Measurements from ENCODE around the gene PCNA.

PCNA gene

GRCh38 chr20:5150226-5151076 lies 30.7 kb upstream of the PCNA start:
- ChIA-PET CTCF (interaction anchor here (0.9 kb wide), 1 partner anchor 49 kb away, joined by 4 read pairs; no protein-coding TSS in a partner anchor), POLR2A (ENCODE audit: low non-redundant PET) (no interaction called here)
- DNase-seq (ENCODE audit: low spot score) = no peak
- TF ChIP-seq, protein P1, sequence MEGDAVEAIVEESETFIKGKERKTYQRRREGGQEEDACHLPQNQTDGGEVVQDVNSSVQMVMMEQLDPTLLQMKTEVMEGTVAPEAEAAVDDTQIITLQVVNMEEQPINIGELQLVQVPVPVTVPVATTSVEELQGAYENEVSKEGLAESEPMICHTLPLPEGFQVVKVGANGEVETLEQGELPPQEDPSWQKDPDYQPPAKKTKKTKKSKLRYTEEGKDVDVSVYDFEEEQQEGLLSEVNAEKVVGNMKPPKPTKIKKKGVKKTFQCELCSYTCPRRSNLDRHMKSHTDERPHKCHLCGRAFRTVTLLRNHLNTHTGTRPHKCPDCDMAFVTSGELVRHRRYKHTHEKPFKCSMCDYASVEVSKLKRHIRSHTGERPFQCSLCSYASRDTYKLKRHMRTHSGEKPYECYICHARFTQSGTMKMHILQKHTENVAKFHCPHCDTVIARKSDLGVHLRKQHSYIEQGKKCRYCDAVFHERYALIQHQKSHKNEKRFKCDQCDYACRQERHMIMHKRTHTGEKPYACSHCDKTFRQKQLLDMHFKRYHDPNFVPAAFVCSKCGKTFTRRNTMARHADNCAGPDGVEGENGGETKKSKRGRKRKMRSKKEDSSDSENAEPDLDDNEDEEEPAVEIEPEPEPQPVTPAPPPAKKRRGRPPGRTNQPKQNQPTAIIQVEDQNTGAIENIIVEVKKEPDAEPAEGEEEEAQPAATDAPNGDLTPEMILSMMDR (conservative IDR thresholded peaks at IDR 0.05; ENCODE audit: low read depth) = no peak
- H3K27ac ChIP-seq = peak overlapping the region; percentile 27

DNA sequence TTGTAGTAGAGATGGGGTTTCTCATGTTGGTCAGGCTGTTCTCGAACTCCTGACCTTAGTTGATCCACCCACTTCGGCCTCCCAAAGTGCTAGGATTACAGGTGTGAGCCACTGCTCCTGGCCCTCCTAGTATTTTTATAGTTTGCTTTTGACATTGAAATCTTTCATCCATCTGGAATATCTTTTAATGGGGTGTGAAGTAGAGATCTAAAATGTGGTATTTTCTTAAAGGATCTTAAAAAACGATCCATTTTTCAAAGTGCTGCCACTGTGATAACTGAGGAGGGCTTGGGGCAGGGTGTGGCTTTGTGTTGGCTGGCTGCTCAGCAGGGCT lies 30.1 kb upstream of the PCNA start:
- no peak overlapping the region for H3K27ac ChIP-seq
- CTCF ChIA-PET = no interaction called here
- no peak for DNase-seq (ENCODE audit: low spot score)
- TF ChIP-seq, protein P1 (conservative IDR thresholded peaks at IDR 0.05; ENCODE audit: low read depth) = no peak
- POLR2A ChIA-PET (ENCODE audit: low non-redundant PET) = no interaction called here

GRCh38 chr20:5148581-5148980 lies 28.8 kb upstream of the PCNA start:
- CTCF ChIA-PET = no interaction called here
- DNase-seq (ENCODE audit: low spot score) = no peak
- TF ChIP-seq, protein P1 (conservative IDR thresholded peaks at IDR 0.05; ENCODE audit: low read depth) = no peak
- no peak overlapping the region for H3K27ac ChIP-seq
- POLR2A ChIA-PET (ENCODE audit: low non-redundant PET) = no interaction called here

- ChIA-PET CTCF (interaction anchor here (0.9 kb wide), 1 partner anchor 45 kb away, joined by 4 read pairs; no protein-coding TSS in a partner anchor), POLR2A (ENCODE audit: low non-redundant PET) (no interaction called here)
These were observed 27.3 kb upstream of the PCNA start for GRCh38 chr20:5146871-5147592.

GRCh38 chr20:5146099-5146668 lies 26.4 kb upstream of the PCNA start:
- CTCF ChIA-PET = no interaction called here
- TF ChIP-seq, protein P1 (conservative IDR thresholded peaks at IDR 0.05; ENCODE audit: low read depth) = no peak
- POLR2A ChIA-PET (ENCODE audit: low non-redundant PET) = no interaction called here

More at GRCh38 chr20:5146871-5147592, 27.3 kb upstream of the PCNA start:
- no peak for DNase-seq (ENCODE audit: low spot score)
- no peak overlapping the region for H3K27ac ChIP-seq
- TF ChIP-seq, protein P1 (conservative IDR thresholded peaks at IDR 0.05; ENCODE audit: low read depth) = no peak

GRCh38 chr20:5145365-5146098 lies 25.8 kb upstream of the PCNA start:
- ChIA-PET POLR2A (ENCODE audit: low non-redundant PET) (no interaction called here), CTCF (no interaction called here)
- TF ChIP-seq, protein P1 (conservative IDR thresholded peaks at IDR 0.05; ENCODE audit: low read depth) = no peak
- DNase-seq (ENCODE audit: low spot score) = no peak
- no peak overlapping the region for H3K27ac ChIP-seq

More at GRCh38 chr20:5146099-5146668, 26.4 kb upstream of the PCNA start:
- no peak for DNase-seq (ENCODE audit: low spot score)
- no peak overlapping the region for H3K27ac ChIP-seq

Measured in RWPE1 (cell line).